ENCODE measurements around the gene DMRTC2. TPM values are rescaled to one million over a fixed set of nuclear protein-coding genes. Genes with fewer than 3 reads are reported as not detected.
"Not testable (repeated sequence)": the region's sequence is repeated elsewhere in the genome, so short reads cannot be mapped to it uniquely, and the experiment has no call there.

The DMRTC2 gene
- total RNA-seq, 4 donors from 2014 or later, result not detected

GRCh38 chr19:41871573-41872383 lies 26.9 kb downstream of the DMRTC2 start:
- peaks cover 0 to 62% (median 8%) of the 10 kb centered on the region in 3 donors for H3K36me3 ChIP-seq

GRCh38 chr19:41872384-41872774 lies 27.5 kb downstream of the DMRTC2 start:
- Histone ChIP-seq H3K36me3 (peaks cover 0 to 56% (median 8%) of the 10 kb centered on the region in 3 donors), H3K4me3 (no peak overlapping the region), H3K4me1 (peaks cover 0 to 18% (median 5%) of the 10 kb centered on the region in 4 donors), H3K27ac (peak overlapping the region in 1 of 4 donors; percentile 26), H3K27me3 (no peaks in the 10 kb centered on the region), H3K9me3 (no peaks in the 10 kb centered on the region)
- DNase-seq (ENCODE audit: low spot score in 2 of 2), result no peak
- no peak for TF ChIP-seq POLR2A (IDR thresholded peaks at IDR 0.05)
- TF ChIP-seq EP300 (IDR thresholded peaks at IDR 0.05), result no peak
- TF ChIP-seq, protein P1, sequence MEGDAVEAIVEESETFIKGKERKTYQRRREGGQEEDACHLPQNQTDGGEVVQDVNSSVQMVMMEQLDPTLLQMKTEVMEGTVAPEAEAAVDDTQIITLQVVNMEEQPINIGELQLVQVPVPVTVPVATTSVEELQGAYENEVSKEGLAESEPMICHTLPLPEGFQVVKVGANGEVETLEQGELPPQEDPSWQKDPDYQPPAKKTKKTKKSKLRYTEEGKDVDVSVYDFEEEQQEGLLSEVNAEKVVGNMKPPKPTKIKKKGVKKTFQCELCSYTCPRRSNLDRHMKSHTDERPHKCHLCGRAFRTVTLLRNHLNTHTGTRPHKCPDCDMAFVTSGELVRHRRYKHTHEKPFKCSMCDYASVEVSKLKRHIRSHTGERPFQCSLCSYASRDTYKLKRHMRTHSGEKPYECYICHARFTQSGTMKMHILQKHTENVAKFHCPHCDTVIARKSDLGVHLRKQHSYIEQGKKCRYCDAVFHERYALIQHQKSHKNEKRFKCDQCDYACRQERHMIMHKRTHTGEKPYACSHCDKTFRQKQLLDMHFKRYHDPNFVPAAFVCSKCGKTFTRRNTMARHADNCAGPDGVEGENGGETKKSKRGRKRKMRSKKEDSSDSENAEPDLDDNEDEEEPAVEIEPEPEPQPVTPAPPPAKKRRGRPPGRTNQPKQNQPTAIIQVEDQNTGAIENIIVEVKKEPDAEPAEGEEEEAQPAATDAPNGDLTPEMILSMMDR (IDR thresholded peaks at IDR 0.05), result no peak
- WGBS, 2 donors, result 91% methylated on average over 12 of the region's 12 CpGs

More at GRCh38 chr19:41871573-41872383, 26.9 kb downstream of the DMRTC2 start:
- Histone ChIP-seq H3K4me1 (peaks cover 0 to 18% (median 6%) of the 10 kb centered on the region in 4 donors), H3K9me3 (no peaks in the 10 kb centered on the region), H3K4me3 (no peak overlapping the region), H3K27me3 (no peaks in the 10 kb centered on the region), H3K27ac (peak overlapping the region in 1 of 4 donors; percentile 35)
- WGBS, 2 donors, result 60 to 69% methylated on average over 12 to 13 of the region's 16 CpGs
- DNase-seq (ENCODE audit: low spot score in 2 of 2), result no peak
- TF ChIP-seq POLR2A (IDR thresholded peaks at IDR 0.05) (no peak), EP300 (IDR thresholded peaks at IDR 0.05) (no peak)
- TF ChIP-seq, protein P1 (IDR thresholded peaks at IDR 0.05), result no peak

DNA sequence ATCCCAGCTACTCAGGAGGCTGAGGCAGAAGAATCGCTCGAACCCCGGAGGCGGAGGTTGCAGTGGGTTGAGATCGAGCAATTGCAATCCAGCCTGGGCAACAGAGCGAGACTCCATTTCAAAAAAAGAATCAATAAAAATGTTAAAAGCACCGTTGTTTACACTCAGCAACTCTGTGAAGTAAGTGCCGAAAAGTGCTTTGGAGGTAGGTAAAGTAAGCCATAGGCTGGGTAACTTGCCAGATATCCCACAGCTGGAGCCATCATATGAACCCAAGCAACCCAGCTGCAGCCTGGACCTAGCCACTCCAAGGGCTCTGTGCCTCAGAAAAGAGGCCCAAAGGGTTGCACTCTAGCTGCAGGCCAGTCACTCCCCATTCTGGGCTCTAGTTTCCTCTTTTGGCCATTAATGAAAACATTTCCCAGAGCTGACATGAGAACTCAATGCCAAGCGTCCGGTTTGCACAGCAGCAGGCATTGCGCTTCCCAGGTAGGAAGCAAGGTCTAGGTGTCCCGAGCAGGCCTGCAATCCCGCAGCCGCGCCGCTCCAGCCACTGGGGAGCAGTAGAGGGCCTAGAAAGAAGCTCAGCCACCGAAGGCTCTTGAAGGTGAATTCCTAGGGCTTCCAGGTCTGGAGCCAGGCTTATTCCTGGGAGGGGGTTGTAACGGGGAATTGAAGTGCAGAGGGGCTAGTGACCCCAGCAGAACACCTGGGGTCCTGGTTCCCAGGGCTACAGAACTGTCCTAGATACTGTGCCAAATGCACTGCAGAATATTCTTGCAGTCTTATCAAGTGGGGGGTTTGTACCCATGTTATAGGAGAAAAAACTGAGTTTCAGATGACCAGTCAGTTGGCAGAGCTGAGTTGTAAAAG lies 28.2 kb downstream of the DMRTC2 start:
- Histone ChIP-seq H3K4me1 (peaks cover 0 to 18% (median 5%) of the 10 kb centered on the region in 4 donors), H3K9me3 (no peaks in the 10 kb centered on the region), H3K36me3 (peaks cover 0 to 49% (median 8%) of the 10 kb centered on the region in 3 donors), H3K4me3 (no peak overlapping the region), H3K27ac (peak overlapping the region in 1 of 4 donors; percentile 4), H3K27me3 (no peaks in the 10 kb centered on the region)
- DNase-seq (ENCODE audit: low spot score in 2 of 2), result no peak
- 53 to 59% methylated on average over 18 of the region's 18 CpGs for WGBS, 2 donors
- TF ChIP-seq, protein P1 (IDR thresholded peaks at IDR 0.05), result peak in 4 of 5 experiments; percentile 24 to 52 (median 37)
- TF ChIP-seq POLR2A (IDR thresholded peaks at IDR 0.05) (no peak), EP300 (IDR thresholded peaks at IDR 0.05) (no peak)

GRCh38 chr19:41875973-41876372 lies 31.1 kb downstream of the DMRTC2 start:
- not testable (repeated sequence) for H3K4me3 ChIP-seq; DNase-seq (ENCODE audit: low spot score in 2 of 2); H3K27me3 ChIP-seq; H3K9me3 ChIP-seq
- Histone ChIP-seq H3K36me3 (peaks cover 0 to 20% (median 0%) of the 10 kb centered on the region in 3 donors), H3K4me1 (peaks cover 0 to 17% (median 1%) of the 10 kb centered on the region in 4 donors), H3K27ac (peak overlapping the region in 1 of 4 donors; percentile 75)
- 81 to 82% methylated on average over 3 of the region's 3 CpGs for WGBS, 2 donors

Measured in tibial nerve (tissue), 4 donors.